Ramos (cell line): ENCODE data around the gene SPEG.

Experiments used
- in situ Hi-C: fragments of 300-500 bp; cut with MboI; formaldehyde crosslinking; loops from one replicate; pipeline ENCODE4 v1.14.3; 2022; ENCODE audit warnings: low sequenced_read_pairs; ENCODE audit not compliant: unreplicated experiment

The SPEG gene

GRCh38 chr2:219404291-219404910 is 30.2 kb upstream of the SPEG start:
- in situ Hi-C loops, result loop anchor here (10.0 kb wide), 1 partner anchor 130 kb away; no protein-coding TSS in a partner anchor

DNA sequence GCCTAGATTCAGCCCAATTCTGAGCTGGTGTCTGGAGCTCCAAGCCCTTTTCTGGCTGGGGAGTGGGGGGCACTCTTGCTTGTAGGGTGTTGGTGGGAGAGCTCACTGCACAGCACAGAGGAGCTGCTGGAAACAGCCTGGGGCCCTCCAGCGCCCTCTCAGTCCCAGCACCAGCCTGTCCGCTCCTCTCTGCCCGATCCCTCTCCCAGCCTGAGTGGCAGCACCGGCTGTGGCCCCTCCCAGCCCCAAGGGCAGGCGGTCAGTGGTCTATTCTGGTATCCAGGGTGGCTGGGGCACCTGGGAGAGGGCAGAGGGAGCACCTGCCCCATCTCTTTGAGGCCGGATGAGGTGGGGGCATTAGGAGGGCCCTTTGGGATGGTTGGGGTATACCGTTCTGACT is 29.7 kb upstream of the SPEG start:
- in situ Hi-C loops, result loop anchor here (10.0 kb wide), 1 partner anchor 130 kb away; no protein-coding TSS in a partner anchor

DNA sequence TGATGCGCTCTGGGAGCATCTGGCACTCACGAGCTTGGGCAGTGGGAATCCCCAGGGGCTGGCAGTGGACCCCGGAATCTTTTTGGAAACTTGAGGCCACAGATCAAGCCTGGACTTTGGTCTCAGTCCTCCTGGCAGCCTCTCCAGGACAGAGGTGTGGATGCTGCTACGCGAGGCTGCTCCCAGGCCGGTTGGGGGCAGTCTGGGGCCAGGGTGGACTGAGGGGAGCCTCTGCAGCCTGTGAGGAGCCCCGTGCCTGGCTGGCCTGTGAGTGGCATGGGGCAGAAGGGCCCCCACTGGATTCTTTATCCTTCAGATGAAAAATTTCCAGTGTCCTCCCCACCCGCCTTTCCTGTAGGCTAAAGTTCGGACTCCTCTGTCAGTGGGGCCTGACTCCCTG is 29.2 kb upstream of the SPEG start:
- in situ Hi-C loops, result loop anchor here (10.0 kb wide), 1 partner anchor 129 kb away; no protein-coding TSS in a partner anchor

GRCh38 chr2:219405958-219406860 is 28.4 kb upstream of the SPEG start:
- in situ Hi-C loops, result loop anchor here (10.0 kb wide), 1 partner anchor 129 kb away; no protein-coding TSS in a partner anchor

GRCh38 chr2:219406861-219407230 is 27.8 kb upstream of the SPEG start:
- in situ Hi-C loops, result loop anchor here (10.0 kb wide), 1 partner anchor 128 kb away; no protein-coding TSS in a partner anchor

DNA sequence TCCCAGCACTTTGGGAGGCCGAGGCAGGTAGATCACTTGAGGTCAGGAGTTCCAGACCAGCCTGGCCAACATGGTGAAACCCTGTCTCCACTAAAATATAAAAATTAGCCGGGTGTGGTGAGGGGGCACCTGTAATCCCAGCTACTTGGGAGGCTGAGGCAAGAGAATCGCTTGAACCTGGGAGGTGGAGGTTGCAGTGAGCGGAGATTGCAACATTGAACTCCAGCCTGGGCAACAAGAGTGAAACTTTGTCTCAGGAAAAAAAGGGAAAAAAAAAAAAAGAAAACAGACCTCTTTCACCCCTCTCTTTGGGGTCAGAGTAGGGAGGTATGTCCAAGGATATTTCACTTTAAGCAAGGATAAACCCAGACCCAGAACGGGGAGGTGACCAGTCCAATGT is 27.3 kb upstream of the SPEG start:
- in situ Hi-C loops, result loop anchor here (10.0 kb wide), 1 partner anchor 127 kb away; no protein-coding TSS in a partner anchor

GRCh38 chr2:219408204-219408603 is 26.4 kb upstream of the SPEG start:
- in situ Hi-C loops, result loop anchor here (10.0 kb wide), 1 partner anchor 127 kb away; no protein-coding TSS in a partner anchor

DNA sequence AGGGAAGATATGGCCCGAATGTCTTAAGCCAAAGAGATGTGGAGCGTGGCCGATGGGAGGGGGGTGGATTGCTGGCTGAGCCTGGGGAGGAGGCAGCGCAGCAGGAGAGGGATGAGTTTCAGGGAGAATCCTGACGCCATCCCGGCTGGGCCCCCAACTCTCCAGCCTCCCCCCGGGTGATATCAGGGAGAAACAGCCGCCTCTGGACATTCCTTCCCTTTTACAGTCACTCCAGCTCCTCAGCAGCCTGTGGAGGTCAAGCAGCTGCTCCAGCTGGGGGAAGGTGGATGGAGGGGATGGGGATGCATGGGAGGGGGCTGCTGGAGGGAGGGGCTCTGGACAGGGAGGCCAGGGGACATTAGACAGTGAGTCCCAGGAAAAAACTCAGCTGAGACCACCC is 26.0 kb upstream of the SPEG start:
- in situ Hi-C loops, result loop anchor here (10.0 kb wide), 1 partner anchor 126 kb away; no protein-coding TSS in a partner anchor

GRCh38 chr2:219409619-219410018 is 25.0 kb upstream of the SPEG start:
- in situ Hi-C loops, result loop anchor here (10.0 kb wide), 1 partner anchor 125 kb away; no protein-coding TSS in a partner anchor

DNA sequence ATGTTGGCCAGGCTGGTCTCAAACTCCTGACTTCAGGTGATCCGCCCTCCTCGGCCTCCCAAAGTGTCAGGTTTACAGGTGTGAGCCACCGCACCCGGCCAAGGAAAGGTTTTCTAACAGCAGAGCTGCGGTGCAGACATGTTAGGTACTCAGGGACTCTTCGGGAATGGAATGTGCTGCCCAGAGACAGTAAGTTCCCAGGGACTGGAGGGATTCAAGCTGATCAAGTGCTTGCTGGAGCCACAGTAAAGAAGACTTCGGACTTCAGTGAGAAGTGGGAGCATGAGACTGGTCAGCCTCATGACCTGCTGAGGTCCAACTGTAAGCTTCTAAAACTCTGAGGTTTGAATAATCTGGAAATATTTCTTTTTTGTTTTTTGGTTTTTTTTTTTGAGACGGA is 24.3 kb upstream of the SPEG start:
- in situ Hi-C loops, result no loop called here

DNA sequence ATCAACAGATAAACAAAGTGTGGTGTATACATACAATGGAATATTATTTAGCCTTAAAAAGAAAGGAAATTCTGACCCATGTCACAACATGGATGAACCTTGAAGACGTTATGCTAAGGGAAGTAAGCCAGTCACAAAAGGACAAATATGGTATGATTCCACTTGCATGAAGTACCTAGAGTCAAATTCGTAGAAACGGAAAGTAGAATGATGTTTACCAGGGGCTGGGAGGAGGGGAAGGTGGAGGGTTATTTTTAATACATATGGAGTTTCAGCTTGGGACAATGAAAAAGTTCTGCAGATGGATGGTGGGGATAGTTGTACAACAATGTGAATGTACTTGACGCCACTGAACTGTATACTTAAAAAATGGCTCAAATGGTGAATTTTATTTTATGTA is 19.8 kb upstream of the SPEG start:
- in situ Hi-C loops, result no loop called here

- in situ Hi-C loops, result no loop called here
These were observed 18.9 kb upstream of the SPEG start for GRCh38 chr2:219415580-219416234.

DNA sequence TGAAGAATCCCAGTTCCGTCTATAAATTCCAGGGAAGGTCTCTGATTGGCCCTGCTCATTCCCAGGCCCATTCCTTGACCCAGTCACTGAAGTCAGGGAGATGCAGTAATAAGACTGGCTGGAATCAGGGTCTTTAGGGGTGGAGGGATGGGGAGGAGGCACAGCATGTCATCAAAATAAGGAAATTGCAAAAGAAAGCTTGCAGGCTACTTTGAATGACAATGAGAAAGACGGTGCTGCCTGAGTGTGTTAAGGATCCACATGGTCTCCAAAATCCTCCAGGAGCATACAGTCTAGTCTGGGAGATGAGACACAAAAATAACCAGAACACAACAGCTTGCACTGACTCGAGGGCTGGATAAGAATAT is 18.4 kb upstream of the SPEG start:
- in situ Hi-C loops, result no loop called here

DNA sequence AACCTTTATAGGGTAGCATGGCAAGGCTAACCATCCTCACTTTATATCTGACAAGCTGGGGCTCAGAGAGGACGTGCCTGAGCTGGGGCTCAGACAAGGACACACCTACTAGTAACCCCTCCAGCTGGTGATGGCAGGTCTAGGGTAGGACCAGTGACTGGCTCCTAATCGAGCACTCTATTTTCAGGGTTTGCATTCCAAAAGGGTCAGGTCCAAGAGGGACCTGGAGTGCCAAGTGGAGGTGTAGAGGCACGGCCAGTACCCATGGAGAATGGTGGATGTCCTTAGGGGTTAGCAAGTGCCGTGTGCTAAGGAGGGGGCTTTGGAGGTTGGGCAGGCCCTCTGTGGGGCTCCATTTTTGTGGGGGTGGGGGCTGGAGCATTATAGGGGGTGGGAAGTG is 17.7 kb upstream of the SPEG start:
- in situ Hi-C loops, result no loop called here

DNA sequence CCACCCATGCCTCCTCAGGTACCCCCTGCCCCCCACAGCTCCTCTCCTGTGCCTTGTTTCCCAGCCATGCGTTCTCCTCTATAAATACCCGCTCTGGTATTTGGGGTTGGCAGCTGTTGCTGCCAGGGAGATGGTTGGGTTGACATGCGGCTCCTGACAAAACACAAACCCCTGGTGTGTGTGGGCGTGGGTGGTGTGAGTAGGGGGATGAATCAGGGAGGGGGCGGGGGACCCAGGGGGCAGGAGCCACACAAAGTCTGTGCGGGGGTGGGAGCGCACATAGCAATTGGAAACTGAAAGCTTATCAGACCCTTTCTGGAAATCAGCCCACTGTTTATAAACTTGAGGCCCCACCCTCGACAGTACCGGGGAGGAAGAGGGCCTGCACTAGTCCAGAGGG is 17.3 kb upstream of the SPEG start:
- in situ Hi-C loops, result no loop called here

GRCh38 chr2:219418155-219419011 is 16.3 kb upstream of the SPEG start, which contains the start of gene DES:
TSS of gene DES (plus strand) at chr2:219418377. CDS start at chr2:219418463, 86 bp downstream.
- in situ Hi-C loops, result no loop called here

- in situ Hi-C loops, result no loop called here
These were observed 15.7 kb upstream of the SPEG start for GRCh38 chr2:219419012-219419324.

DNA sequence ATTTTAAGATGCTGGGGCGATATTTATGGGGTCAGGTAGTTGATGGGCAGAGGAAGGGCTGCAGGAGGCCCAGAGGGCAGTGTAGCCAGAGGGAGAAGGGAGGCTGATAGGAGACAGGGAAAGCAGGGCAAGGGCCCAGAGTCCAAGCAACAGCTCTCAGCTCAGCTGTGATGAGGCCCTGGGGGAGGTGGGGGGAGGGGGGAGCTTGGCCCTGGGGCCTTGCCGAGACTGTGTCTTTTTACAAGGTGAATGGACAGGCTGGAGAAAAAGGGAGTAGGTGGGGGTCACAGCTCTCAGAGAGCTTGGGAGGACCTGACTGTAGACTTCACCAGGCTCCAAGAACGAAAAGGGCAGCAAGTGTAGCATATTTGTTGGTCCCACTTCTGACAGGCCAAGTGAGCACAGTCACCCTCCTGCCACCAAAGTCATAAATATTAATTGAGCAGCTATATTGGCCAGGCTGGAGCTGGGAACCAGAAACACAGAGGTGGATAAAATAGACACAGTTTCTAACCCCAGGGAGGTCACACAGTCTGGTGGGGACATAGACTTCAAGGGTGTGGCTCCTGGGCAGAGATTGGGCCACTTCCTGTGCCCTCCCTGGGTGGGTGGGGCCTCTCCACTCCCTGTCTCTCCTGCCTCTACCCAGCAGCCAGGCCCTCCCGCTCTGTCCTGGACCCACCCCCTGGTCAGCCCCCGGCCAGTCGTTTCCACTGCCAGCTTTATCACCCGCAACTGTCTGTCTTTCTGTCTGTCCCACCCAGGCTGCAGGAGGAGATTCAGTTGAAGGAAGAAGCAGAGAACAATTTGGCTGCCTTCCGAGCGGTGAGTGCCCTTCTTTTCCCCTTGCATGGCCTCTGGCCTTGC is 15.1 kb upstream of the SPEG start:
- in situ Hi-C loops, result no loop called here

- in situ Hi-C loops, result no loop called here
These were observed 14.0 kb upstream of the SPEG start for GRCh38 chr2:219420687-219421086.
